ENCODE data around the gene HTT. TPM values are rescaled to one million over a fixed set of nuclear protein-coding genes. Genes with fewer than 3 reads are reported as not detected.

The HTT gene
- total and polyA plus RNA-seq, 2 of the 13 experiments (the other 11 are each of a cell fraction or from before 2014, with no cell fraction given) = 17.5 to 19.5 TPM

- TF ChIP-seq THAP9 (CRISPR knock-in tag; IDR thresholded peaks at IDR 0.05; ENCODE audit: borderline replicate concordance) = 0 out of 2 replicates have a peak, but pooled peaks have one; percentile 10
- TF ChIP-seq IRX3 (CRISPR knock-in tag; IDR thresholded peaks at IDR 0.05; ENCODE audit: borderline replicate concordance, low read depth) = 0 out of 2 replicates have a peak, but pooled peaks have one; percentile 39
- TF ChIP-seq KLF11 (CRISPR knock-in tag; IDR thresholded peaks at IDR 0.05) = no peak
- TF ChIP-seq ZEB1 (IDR thresholded peaks at IDR 0.05; ENCODE audit: insufficient replicate concordance, low read depth) = no peak
- peak; percentile 52; the same call in 1 of the 2 replicates for TF ChIP-seq TBX2 (CRISPR knock-in tag; IDR thresholded peaks at IDR 0.05; ENCODE audit: borderline replicate concordance)
- TF ChIP-seq CERS6 (CRISPR knock-in tag; IDR thresholded peaks at IDR 0.05) = no peak
- no peak for TF ChIP-seq MAFF (IDR thresholded peaks at IDR 0.05; ENCODE audit: low read depth, low read length)
- no peak for TF ChIP-seq RERE (CRISPR knock-in tag; IDR thresholded peaks at IDR 0.05; ENCODE audit: low read depth)
- peak; percentile 98 for TF ChIP-seq SP4 (CRISPR knock-in tag; IDR thresholded peaks at IDR 0.05)
- no peak for TF ChIP-seq DRAP1 (CRISPR knock-in tag; IDR thresholded peaks at IDR 0.05)
- 0 out of 2 replicates have a peak, but pooled peaks have one; percentile 3 for TF ChIP-seq MEIS1 (CRISPR knock-in tag; IDR thresholded peaks at IDR 0.05; ENCODE audit: borderline replicate concordance)
- TF ChIP-seq POLR2AphosphoS5 (IDR thresholded peaks at IDR 0.05; ENCODE audit: low read depth, low read length) = peak; percentile 68
- TF ChIP-seq MAX (IDR thresholded peaks at IDR 0.05) = peak; percentile 6; the same call in 1 of the 2 replicates
- TF ChIP-seq FOXK1 (CRISPR knock-in tag; IDR thresholded peaks at IDR 0.05; ENCODE audit: borderline replicate concordance, low read depth) = no peak
- TF ChIP-seq SP1 (IDR thresholded peaks at IDR 0.05) = peak; percentile 95
- TF ChIP-seq SP1 (CRISPR knock-in tag; IDR thresholded peaks at IDR 0.05) = peak; percentile 87
- TF ChIP-seq NFYB (CRISPR knock-in tag; IDR thresholded peaks at IDR 0.05) = peak; percentile 85
- peak; percentile 35; the same call in 1 of the 2 replicates for TF ChIP-seq ZNF225 (CRISPR knock-in tag; IDR thresholded peaks at IDR 0.05)
Measured at GRCh38 chr4:3074078-3074845, at the start of gene HTT, which contains the start of gene HTT-AS (continued).

Measured in HepG2 (cell line).